ENCODE data around the gene VCAN.

- TF ChIP-seq FOXA1 (IDR thresholded peaks at IDR 0.05) (no peak), PKNOX1 (IDR thresholded peaks at IDR 0.05) (no peak), SP1 (IDR thresholded peaks at IDR 0.05) (no peak), BHLHE40 (IDR thresholded peaks at IDR 0.05; ENCODE audit: borderline replicate concordance) (no peak), HDGF (IDR thresholded peaks at IDR 0.05; ENCODE audit: borderline replicate concordance) (no peak), SUZ12 (IDR thresholded peaks at IDR 0.05) (no peak), L3MBTL2 (conservative IDR thresholded peaks at IDR 0.05) (no peak), FOXM1 (IDR thresholded peaks at IDR 0.05; ENCODE audit: borderline replicate concordance) (no peak), ARNT (IDR thresholded peaks at IDR 0.05) (no peak)
Observed at GRCh38 chr5:83467371-83468035, 4.0 kb upstream of the VCAN start.
